Measurements from ENCODE around the gene GRIN2A.

DNA sequence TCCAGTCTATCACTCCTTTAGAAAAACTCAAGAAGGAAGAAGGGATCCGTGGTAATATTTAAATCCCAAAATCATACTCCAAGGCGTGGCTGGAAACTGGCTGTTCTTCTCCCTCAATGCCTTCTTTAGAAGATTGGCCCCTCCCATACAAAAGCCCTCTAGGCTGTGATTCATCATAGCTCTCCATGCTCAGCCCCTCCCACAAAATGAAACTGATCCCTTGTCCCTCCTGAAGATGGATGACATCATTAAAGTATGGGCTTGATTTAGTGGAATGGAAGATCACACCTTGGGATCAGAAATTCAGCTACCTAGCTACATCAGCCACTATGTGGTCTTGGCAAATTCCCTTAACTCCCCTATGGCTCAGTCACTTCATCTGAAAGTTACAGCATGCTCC, 4.1 kb downstream of the GRIN2A start:
- TF ChIP-seq GLIS3 (CRISPR knock-in tag; IDR thresholded peaks at IDR 0.05) (no peak), ISL1 (CRISPR knock-in tag; IDR thresholded peaks at IDR 0.05) (no peak), RARB (CRISPR knock-in tag; IDR thresholded peaks at IDR 0.05) (no peak)
- TF ChIP-seq, protein P1, sequence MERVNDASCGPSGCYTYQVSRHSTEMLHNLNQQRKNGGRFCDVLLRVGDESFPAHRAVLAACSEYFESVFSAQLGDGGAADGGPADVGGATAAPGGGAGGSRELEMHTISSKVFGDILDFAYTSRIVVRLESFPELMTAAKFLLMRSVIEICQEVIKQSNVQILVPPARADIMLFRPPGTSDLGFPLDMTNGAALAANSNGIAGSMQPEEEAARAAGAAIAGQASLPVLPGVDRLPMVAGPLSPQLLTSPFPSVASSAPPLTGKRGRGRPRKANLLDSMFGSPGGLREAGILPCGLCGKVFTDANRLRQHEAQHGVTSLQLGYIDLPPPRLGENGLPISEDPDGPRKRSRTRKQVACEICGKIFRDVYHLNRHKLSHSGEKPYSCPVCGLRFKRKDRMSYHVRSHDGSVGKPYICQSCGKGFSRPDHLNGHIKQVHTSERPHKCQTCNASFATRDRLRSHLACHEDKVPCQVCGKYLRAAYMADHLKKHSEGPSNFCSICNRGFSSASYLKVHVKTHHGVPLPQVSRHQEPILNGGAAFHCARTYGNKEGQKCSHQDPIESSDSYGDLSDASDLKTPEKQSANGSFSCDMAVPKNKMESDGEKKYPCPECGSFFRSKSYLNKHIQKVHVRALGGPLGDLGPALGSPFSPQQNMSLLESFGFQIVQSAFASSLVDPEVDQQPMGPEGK (CRISPR knock-in tag; IDR thresholded peaks at IDR 0.05; ENCODE audit: borderline replicate concordance), result no peak

All from SK-N-SH treated with all-trans-retinoic acid at 6 μM for 48 hours (cell line).